Measurements from ENCODE around the gene CLIP3.

The CLIP3 gene

GRCh38 chr19:36051236-36051635, 18.6 kb upstream of the CLIP3 start:
- no CpG with 5 or more reads among the region's 3 CpGs for WGBS (ENCODE audit: extremely low coverage, insufficient coverage, insufficient read length)
- Histone ChIP-seq H4K91ac (ENCODE audit: low read depth, low read length) (no peak overlapping the region), H2AK5ac (ENCODE audit: low read length) (no peak overlapping the region), H3K23ac (ENCODE audit: low read length) (no peak overlapping the region), H4K8ac (ENCODE audit: low read depth, low read length) (no peak overlapping the region), H4K12ac (ENCODE audit: low read depth, low read length) (no peak overlapping the region), H3K18ac (ENCODE audit: low read length) (no peak overlapping the region), H3K79me2 (ENCODE audit: control insufficient read depth, insufficient read depth, low read length, poor library complexity) (peaks cover 6% of the 10 kb centered on the region), H2BK5ac (ENCODE audit: low read depth, low read length, poor library complexity) (no peak overlapping the region), H3K4me1 (ENCODE audit: control insufficient read depth in 1 of 2, insufficient read depth in 2 of 2, low read length in 2 of 2) (peaks cover 0 to 3% of the 10 kb centered on the region in 2 experiments), H2BK12ac (ENCODE audit: low read length) (no peak overlapping the region), H3K4ac (ENCODE audit: low read depth, low read length) (no peak overlapping the region), H2BK120ac (ENCODE audit: insufficient read depth, low read length, poor library complexity) (no peak overlapping the region), H3K79me1 (ENCODE audit: low read length) (peaks cover 15% of the 10 kb centered on the region), H3K4me3 (ENCODE audit: low read depth, low read length) (no peak overlapping the region), H3K27ac (ENCODE audit: low read depth, low read length) (no peak overlapping the region), H3K4me2 (ENCODE audit: low read length) (no peak overlapping the region), H3K9ac (ENCODE audit: low read length) (no peak overlapping the region), H3K36me3 (ENCODE audit: control insufficient read depth in 1 of 2, insufficient read depth in 2 of 2, low read length in 2 of 2) (no peaks in the 10 kb centered on the region), H3K9me3 (ENCODE audit: insufficient read depth, low read depth, low read length) (no peaks in the 10 kb centered on the region), H3K27me3 (ENCODE audit: insufficient read depth, low read length) (no peaks in the 10 kb centered on the region), H2AFZ (ENCODE audit: insufficient read depth, low read length, poor library complexity) (no peak overlapping the region), H3K14ac (ENCODE audit: low read length) (no peak overlapping the region)
- DNase-seq = no peak

- no CpG with 5 or more reads among the region's 4 CpGs for WGBS (ENCODE audit: extremely low coverage, insufficient coverage, insufficient read length)
- H4K8ac ChIP-seq (ENCODE audit: low read depth, low read length) = no peak overlapping the region
- H3K79me1 ChIP-seq (ENCODE audit: low read length) = peaks cover 7% of the 10 kb centered on the region
- no peak for DNase-seq
- H3K18ac ChIP-seq (ENCODE audit: low read length) = no peak overlapping the region
- no peak overlapping the region for H3K4me3 ChIP-seq (ENCODE audit: low read depth, low read length)
- H3K9me3 ChIP-seq (ENCODE audit: insufficient read depth, low read depth, low read length) = no peaks in the 10 kb centered on the region
- no peak overlapping the region for H2BK120ac ChIP-seq (ENCODE audit: insufficient read depth, low read length, poor library complexity)
- H2BK12ac ChIP-seq (ENCODE audit: low read length) = no peak overlapping the region
- no peaks in the 10 kb centered on the region for H3K27me3 ChIP-seq (ENCODE audit: insufficient read depth, low read length)
- no peak overlapping the region for H2AFZ ChIP-seq (ENCODE audit: insufficient read depth, low read length, poor library complexity)
- H3K4me2 ChIP-seq (ENCODE audit: low read length) = no peak overlapping the region
- no peak overlapping the region for H3K23ac ChIP-seq (ENCODE audit: low read length)
- no peak overlapping the region for H2BK5ac ChIP-seq (ENCODE audit: low read depth, low read length, poor library complexity)
- peaks cover 0 to 1% of the 10 kb centered on the region in 2 experiments for H3K4me1 ChIP-seq (ENCODE audit: control insufficient read depth in 1 of 2, insufficient read depth in 2 of 2, low read length in 2 of 2)
- H3K9ac ChIP-seq (ENCODE audit: low read length) = no peak overlapping the region
- H3K14ac ChIP-seq (ENCODE audit: low read length) = no peak overlapping the region
- H3K27ac ChIP-seq (ENCODE audit: low read depth, low read length) = no peak overlapping the region
- H4K12ac ChIP-seq (ENCODE audit: low read depth, low read length) = no peak overlapping the region
- no peaks in the 10 kb centered on the region for H3K36me3 ChIP-seq (ENCODE audit: control insufficient read depth in 1 of 2, insufficient read depth in 2 of 2, low read length in 2 of 2)
- no peak overlapping the region for H3K4ac ChIP-seq (ENCODE audit: low read depth, low read length)
- H2AK5ac ChIP-seq (ENCODE audit: low read length) = no peak overlapping the region
- peaks cover 2% of the 10 kb centered on the region for H3K79me2 ChIP-seq (ENCODE audit: control insufficient read depth, insufficient read depth, low read length, poor library complexity)
- H4K91ac ChIP-seq (ENCODE audit: low read depth, low read length) = no peak overlapping the region
These were observed 16.5 kb upstream of the CLIP3 start for GRCh38 chr19:36049080-36049698.

- no peak overlapping the region for H3K4ac ChIP-seq (ENCODE audit: low read depth, low read length)
- H3K36me3 ChIP-seq (ENCODE audit: control insufficient read depth in 1 of 2, insufficient read depth in 2 of 2, low read length in 2 of 2) = no peaks in the 10 kb centered on the region
- H3K4me1 ChIP-seq (ENCODE audit: control insufficient read depth in 1 of 2, insufficient read depth in 2 of 2, low read length in 2 of 2) = no peaks in the 10 kb centered on the region
- no peak overlapping the region for H4K8ac ChIP-seq (ENCODE audit: low read depth, low read length)
- no peak overlapping the region for H3K9ac ChIP-seq (ENCODE audit: low read length)
- DNase-seq = no peak
- no peak overlapping the region for H3K14ac ChIP-seq (ENCODE audit: low read length)
- H2BK5ac ChIP-seq (ENCODE audit: low read depth, low read length, poor library complexity) = no peak overlapping the region
- no peak overlapping the region for H2BK120ac ChIP-seq (ENCODE audit: insufficient read depth, low read length, poor library complexity)
- no peak overlapping the region for H4K91ac ChIP-seq (ENCODE audit: low read depth, low read length)
- H4K12ac ChIP-seq (ENCODE audit: low read depth, low read length) = no peak overlapping the region
- H3K4me2 ChIP-seq (ENCODE audit: low read length) = no peak overlapping the region
- no peak overlapping the region for H3K27ac ChIP-seq (ENCODE audit: low read depth, low read length)
- H3K79me2 ChIP-seq (ENCODE audit: control insufficient read depth, insufficient read depth, low read length, poor library complexity) = no peaks in the 10 kb centered on the region
- H2AFZ ChIP-seq (ENCODE audit: insufficient read depth, low read length, poor library complexity) = no peak overlapping the region
- no peaks in the 10 kb centered on the region for H3K9me3 ChIP-seq (ENCODE audit: insufficient read depth, low read depth, low read length)
- no peak overlapping the region for H3K4me3 ChIP-seq (ENCODE audit: low read depth, low read length)
- no peak overlapping the region for H2BK12ac ChIP-seq (ENCODE audit: low read length)
- H2AK5ac ChIP-seq (ENCODE audit: low read length) = no peak overlapping the region
- no peaks in the 10 kb centered on the region for H3K79me1 ChIP-seq (ENCODE audit: low read length)
- no peak overlapping the region for H3K18ac ChIP-seq (ENCODE audit: low read length)
- no peaks in the 10 kb centered on the region for H3K27me3 ChIP-seq (ENCODE audit: insufficient read depth, low read length)
- H3K23ac ChIP-seq (ENCODE audit: low read length) = no peak overlapping the region
These were observed 15.2 kb upstream of the CLIP3 start for GRCh38 chr19:36047835-36048234.

- Histone ChIP-seq H3K27ac (ENCODE audit: low read depth, low read length) (no peak overlapping the region), H3K4me3 (ENCODE audit: low read depth, low read length) (no peak overlapping the region), H3K9ac (ENCODE audit: low read length) (no peak overlapping the region), H4K91ac (ENCODE audit: low read depth, low read length) (no peak overlapping the region), H3K14ac (ENCODE audit: low read length) (no peak overlapping the region), H4K8ac (ENCODE audit: low read depth, low read length) (no peak overlapping the region), H2AK5ac (ENCODE audit: low read length) (no peak overlapping the region), H3K23ac (ENCODE audit: low read length) (no peak overlapping the region), H3K27me3 (ENCODE audit: insufficient read depth, low read length) (no peaks in the 10 kb centered on the region), H3K4me1 (ENCODE audit: control insufficient read depth in 1 of 2, insufficient read depth in 2 of 2, low read length in 2 of 2) (peaks cover 2 to 4% of the 10 kb centered on the region in 2 experiments), H3K4ac (ENCODE audit: low read depth, low read length) (no peak overlapping the region), H3K79me1 (ENCODE audit: low read length) (peaks cover 2% of the 10 kb centered on the region), H3K79me2 (ENCODE audit: control insufficient read depth, insufficient read depth, low read length, poor library complexity) (no peaks in the 10 kb centered on the region), H3K4me2 (ENCODE audit: low read length) (no peak overlapping the region), H2AFZ (ENCODE audit: insufficient read depth, low read length, poor library complexity) (no peak overlapping the region), H2BK5ac (ENCODE audit: low read depth, low read length, poor library complexity) (no peak overlapping the region), H2BK120ac (ENCODE audit: insufficient read depth, low read length, poor library complexity) (no peak overlapping the region), H3K18ac (ENCODE audit: low read length) (no peak overlapping the region), H3K36me3 (ENCODE audit: control insufficient read depth in 1 of 2, insufficient read depth in 2 of 2, low read length in 2 of 2) (no peaks in the 10 kb centered on the region), H4K12ac (ENCODE audit: low read depth, low read length) (no peak overlapping the region), H3K9me3 (ENCODE audit: insufficient read depth, low read depth, low read length) (no peaks in the 10 kb centered on the region), H2BK12ac (ENCODE audit: low read length) (no peak overlapping the region)
- DNase-seq = no peak
- no CpG with 5 or more reads among the region's 5 CpGs for WGBS (ENCODE audit: extremely low coverage, insufficient coverage, insufficient read length)
These were observed 13.9 kb upstream of the CLIP3 start for GRCh38 chr19:36046443-36047050.

Measured in trophoblast cell (in vitro differentiated cells and primary cell).